ENCODE measurements around the gene ITSN1.

DNA sequence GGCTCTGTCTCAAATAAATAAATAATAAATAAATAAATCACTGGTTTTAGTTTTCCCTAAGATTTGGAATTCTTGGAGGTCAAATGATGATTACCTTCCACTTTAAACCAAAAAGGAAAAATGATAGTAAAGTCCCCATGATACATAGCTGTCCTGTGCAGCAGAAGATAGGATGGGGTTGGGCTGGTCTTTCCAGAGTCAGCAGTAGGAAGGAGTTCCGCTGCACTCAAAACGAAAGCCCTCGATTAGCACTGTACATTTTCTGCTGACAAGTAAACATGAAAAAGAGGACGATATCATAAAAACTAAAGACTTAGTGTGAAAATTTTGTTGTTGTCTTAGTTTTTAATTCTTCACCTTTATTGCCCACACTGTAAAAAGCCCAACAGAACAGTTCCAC lies 193.6 kb downstream of the ITSN1 start:
- TF ChIP-seq, protein P1, sequence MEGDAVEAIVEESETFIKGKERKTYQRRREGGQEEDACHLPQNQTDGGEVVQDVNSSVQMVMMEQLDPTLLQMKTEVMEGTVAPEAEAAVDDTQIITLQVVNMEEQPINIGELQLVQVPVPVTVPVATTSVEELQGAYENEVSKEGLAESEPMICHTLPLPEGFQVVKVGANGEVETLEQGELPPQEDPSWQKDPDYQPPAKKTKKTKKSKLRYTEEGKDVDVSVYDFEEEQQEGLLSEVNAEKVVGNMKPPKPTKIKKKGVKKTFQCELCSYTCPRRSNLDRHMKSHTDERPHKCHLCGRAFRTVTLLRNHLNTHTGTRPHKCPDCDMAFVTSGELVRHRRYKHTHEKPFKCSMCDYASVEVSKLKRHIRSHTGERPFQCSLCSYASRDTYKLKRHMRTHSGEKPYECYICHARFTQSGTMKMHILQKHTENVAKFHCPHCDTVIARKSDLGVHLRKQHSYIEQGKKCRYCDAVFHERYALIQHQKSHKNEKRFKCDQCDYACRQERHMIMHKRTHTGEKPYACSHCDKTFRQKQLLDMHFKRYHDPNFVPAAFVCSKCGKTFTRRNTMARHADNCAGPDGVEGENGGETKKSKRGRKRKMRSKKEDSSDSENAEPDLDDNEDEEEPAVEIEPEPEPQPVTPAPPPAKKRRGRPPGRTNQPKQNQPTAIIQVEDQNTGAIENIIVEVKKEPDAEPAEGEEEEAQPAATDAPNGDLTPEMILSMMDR (IDR thresholded peaks at IDR 0.05): no peak
- TF ChIP-seq POLR2A (IDR thresholded peaks at IDR 0.05): no peak
- TF ChIP-seq EP300 (IDR thresholded peaks at IDR 0.05; ENCODE audit: low read depth): no peak
- no peak for TF ChIP-seq POLR2AphosphoS5 (IDR thresholded peaks at IDR 0.05)
